Body of pancreas (tissue), 4 donors: ENCODE measurements around the gene TIMP2. TPM values are rescaled to one million over a fixed set of nuclear protein-coding genes. Genes with fewer than 3 reads are reported as not detected.

ENCODE experiments used
- ATAC-seq: fragments of 150-250 bp; one replicate; pipeline ENCODE4 v1.9.1; 2016
- DNase-seq, 4 donors: peaks; one replicate each; pipeline ENCODE4 v3.0.0-alpha.2; 2019
- H3K27ac ChIP-seq, 4 donors: fragments of 200-600 bp; sonication (generic); 1 replicate in 3 of 4; 2 replicates in 1 of 4; pipeline versions ENCODE4 v1.5.1 to v1.6.1; 2016 to 2019; ENCODE audit warnings: mild to moderate bottlenecking in 1 of 4, mixed read lengths in 1 of 4, moderate library complexity in 1 of 4
- H3K27me3 ChIP-seq, 2 donors: fragments of 200-600 bp; sonication (generic); one replicate each; pipeline ENCODE4 v1.6.0; 2016; ENCODE audit warnings: mild to moderate bottlenecking in 1 of 2
- H3K36me3 ChIP-seq, 2 donors: fragments of 200-600 bp; sonication (generic); replicated peaks in 1 of 2; 2 replicates each; pipeline ENCODE4 v1.5.1; 2016; ENCODE audit warnings: low read depth in 2 of 2; ENCODE audit not compliant: insufficient read depth in 1 of 2
- H3K4me1 ChIP-seq: fragments of 200-600 bp; sonication (generic); one replicate; pipeline ENCODE4 v1.6.0; 2016
- H3K4me3 ChIP-seq, 2 donors: fragments of 200-600 bp; sonication (generic); 1 replicate in 1 of 2; 2 replicates in 1 of 2; pipeline ENCODE4 v1.5.1; 2016 to 2019
- H3K9me3 ChIP-seq, 3 donors: fragments of 200-600 bp; sonication (generic); 1 replicate in 2 of 3; 2 replicates in 1 of 3; pipeline ENCODE4 v1.5.1; 2016
- POLR2A ChIP-seq, 3 donors: fragments of 450-650 bp; IDR thresholded peaks; one replicate each; pipeline ENCODE4 v1.6.1; 2016; ENCODE audit warnings: antibody characterized with exemption in 3 of 3, mild to moderate bottlenecking in 2 of 3
- whole genome bisulfite sequencing, 2 donors: methylation state at CpG; one replicate each; pipeline ENCODE4 v1.1.5; 2017; 5-methylcytosine and 5-hydroxymethylcytosine counted together
- intact Hi-C: fragments of 100-400 bp; cut with DNase I; formaldehyde crosslinking; loops from one replicate; pipeline ENCODE4 v1.15.1; 2023
- total RNA-seq, 2 donors: library from RNA; depleted of rRNA; stranded (reverse); fragments of >200 nt; gene quantifications; one replicate each; pipeline ENCODE4 v1.1.0, GENCODE V29; 2016
- TF ChIP-seq, protein P1 (sequence below), 7 experiments: fragments of 450-650 bp in 4 of 7; fragments of 200-600 bp in 3 of 7; sonication (generic) in 3 of 7; IDR thresholded peaks; one replicate each; pipeline ENCODE4 v1.5.1; 2016 to 2019; ENCODE audit warnings: antibody characterized with exemption in 7 of 7

Gene TIMP2
- total RNA-seq, 2 donors from 2014 or later: 50.1 to 53.7 TPM

DNA sequence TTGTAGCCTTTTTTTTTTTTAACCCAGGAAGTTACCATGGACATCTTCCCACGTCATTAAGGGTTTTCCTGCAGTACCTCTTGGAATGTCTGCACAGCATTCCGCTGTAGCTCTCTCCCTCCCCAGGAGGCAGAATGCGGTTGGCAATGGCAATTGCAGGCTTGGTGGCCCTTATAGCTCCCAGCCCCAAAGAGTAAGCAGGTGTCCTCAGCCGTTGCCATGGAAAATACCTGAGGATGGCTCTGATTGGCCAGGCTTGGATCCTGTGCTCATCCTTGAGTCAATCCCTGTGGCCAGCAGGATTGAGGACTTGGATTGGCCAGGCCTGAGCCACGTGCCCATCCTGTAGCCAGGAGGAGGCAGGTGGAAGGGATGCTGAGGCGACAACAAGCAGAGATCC, 15.5 kb upstream of the TIMP2 start:
- intact Hi-C loops: no loop called here
- Histone ChIP-seq H3K36me3 (no peaks in the 10 kb centered on the region), H3K4me3 (no peak overlapping the region), H3K27ac (no peak overlapping the region), H3K4me1 (no peaks in the 10 kb centered on the region), H3K9me3 (no peaks in the 10 kb centered on the region), H3K27me3 (no peaks in the 10 kb centered on the region)
- no peak for DNase-seq
- 70 to 87% methylated on average over 4 to 6 of the region's 6 CpGs for WGBS, 2 donors
- TF ChIP-seq, protein P1, sequence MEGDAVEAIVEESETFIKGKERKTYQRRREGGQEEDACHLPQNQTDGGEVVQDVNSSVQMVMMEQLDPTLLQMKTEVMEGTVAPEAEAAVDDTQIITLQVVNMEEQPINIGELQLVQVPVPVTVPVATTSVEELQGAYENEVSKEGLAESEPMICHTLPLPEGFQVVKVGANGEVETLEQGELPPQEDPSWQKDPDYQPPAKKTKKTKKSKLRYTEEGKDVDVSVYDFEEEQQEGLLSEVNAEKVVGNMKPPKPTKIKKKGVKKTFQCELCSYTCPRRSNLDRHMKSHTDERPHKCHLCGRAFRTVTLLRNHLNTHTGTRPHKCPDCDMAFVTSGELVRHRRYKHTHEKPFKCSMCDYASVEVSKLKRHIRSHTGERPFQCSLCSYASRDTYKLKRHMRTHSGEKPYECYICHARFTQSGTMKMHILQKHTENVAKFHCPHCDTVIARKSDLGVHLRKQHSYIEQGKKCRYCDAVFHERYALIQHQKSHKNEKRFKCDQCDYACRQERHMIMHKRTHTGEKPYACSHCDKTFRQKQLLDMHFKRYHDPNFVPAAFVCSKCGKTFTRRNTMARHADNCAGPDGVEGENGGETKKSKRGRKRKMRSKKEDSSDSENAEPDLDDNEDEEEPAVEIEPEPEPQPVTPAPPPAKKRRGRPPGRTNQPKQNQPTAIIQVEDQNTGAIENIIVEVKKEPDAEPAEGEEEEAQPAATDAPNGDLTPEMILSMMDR (IDR thresholded peaks at IDR 0.05): no peak
- no peak for TF ChIP-seq POLR2A (IDR thresholded peaks at IDR 0.05)
- ATAC-seq: no peak

DNA sequence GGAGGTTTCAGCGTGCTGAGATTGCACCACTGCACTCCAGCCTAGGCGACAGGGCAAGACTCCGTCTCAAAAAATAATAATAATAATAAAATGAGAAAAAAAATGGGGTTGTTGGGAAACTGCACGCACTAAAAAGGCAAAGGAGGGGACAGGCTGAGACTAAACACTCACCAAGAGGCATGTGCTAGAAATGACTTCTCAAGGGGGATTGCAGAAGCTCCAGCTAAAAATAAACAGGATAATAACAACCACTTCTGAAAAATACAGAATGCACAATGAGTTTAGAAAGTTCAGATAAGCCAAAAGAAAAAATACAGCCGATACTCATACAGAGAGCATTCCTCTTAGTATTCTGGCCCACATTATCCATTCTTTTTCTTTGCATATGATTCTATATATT, 15.1 kb upstream of the TIMP2 start:
- ATAC-seq (no peak), DNase-seq (no peak)
- WGBS, 2 donors: 86 to 92% methylated on average over 5 of the region's 5 CpGs
- Histone ChIP-seq H3K27ac (no peak overlapping the region), H3K9me3 (no peaks in the 10 kb centered on the region), H3K36me3 (no peaks in the 10 kb centered on the region), H3K4me1 (no peaks in the 10 kb centered on the region), H3K4me3 (no peak overlapping the region), H3K27me3 (no peaks in the 10 kb centered on the region)
- intact Hi-C loops: no loop called here
- TF ChIP-seq, protein P1 (IDR thresholded peaks at IDR 0.05): no peak
- TF ChIP-seq POLR2A (IDR thresholded peaks at IDR 0.05): no peak

DNA sequence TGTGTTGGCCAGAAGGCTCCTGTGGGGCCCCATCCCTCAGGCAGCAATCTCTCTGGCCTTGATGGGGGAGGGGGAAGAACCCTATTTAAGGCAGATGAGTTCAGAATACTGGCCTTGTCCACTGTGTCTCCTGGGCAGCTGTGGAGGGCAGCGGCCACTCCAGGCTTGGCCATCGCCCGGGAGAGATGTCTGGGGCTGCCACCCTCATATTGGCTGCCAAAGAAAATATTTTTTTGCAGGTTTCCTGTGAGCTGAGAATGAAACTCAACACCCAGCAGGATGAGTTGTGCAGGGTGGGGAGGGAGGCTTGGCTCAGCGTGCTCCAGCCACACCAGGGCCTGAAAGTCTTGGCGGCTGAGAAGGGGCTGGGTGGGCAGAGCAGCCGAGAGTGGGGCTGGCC, 14.4 kb upstream of the TIMP2 start:
- Histone ChIP-seq H3K36me3 (no peaks in the 10 kb centered on the region), H3K27ac (no peak overlapping the region), H3K27me3 (no peaks in the 10 kb centered on the region), H3K4me3 (no peak overlapping the region), H3K4me1 (peaks cover 6% of the 10 kb centered on the region), H3K9me3 (no peaks in the 10 kb centered on the region)
- 84 to 95% methylated on average over 6 of the region's 6 CpGs for WGBS, 2 donors
- intact Hi-C loops: no loop called here
- DNase-seq: no peak
- no peak for TF ChIP-seq POLR2A (IDR thresholded peaks at IDR 0.05)
- TF ChIP-seq, protein P1 (IDR thresholded peaks at IDR 0.05): no peak
- ATAC-seq: no peak

DNA sequence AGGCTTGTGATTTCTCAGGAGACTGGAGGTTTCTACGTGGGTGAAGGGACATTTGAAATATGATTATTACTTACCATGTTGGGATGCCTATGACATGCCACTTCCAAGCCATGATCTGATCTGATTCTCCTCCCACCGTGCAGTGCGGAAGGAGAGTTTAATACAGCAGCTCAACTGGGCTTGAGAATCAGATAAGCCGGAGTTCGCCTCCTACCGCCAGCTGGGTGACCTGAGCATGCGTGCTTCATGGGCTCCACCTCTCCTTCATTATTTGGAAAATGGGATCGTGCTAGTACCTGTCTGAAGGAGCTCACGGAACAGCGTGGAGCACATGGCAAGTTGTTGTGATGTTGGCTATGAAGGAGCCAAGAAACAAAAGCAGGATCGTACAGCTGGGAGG, 12.4 kb upstream of the TIMP2 start:
- TF ChIP-seq, protein P1 (IDR thresholded peaks at IDR 0.05): no peak
- TF ChIP-seq POLR2A (IDR thresholded peaks at IDR 0.05): no peak
- peaks cover 23% of the 10 kb centered on the region for H3K4me1 ChIP-seq
- H3K36me3 ChIP-seq: no peaks in the 10 kb centered on the region
- no peak for DNase-seq
- intact Hi-C loops: no loop called here
- no peak overlapping the region for H3K4me3 ChIP-seq
- H3K9me3 ChIP-seq: no peaks in the 10 kb centered on the region
- WGBS, 2 donors: 81 to 88% methylated on average over 8 to 11 of the region's 11 CpGs
- no peak for ATAC-seq
- H3K27ac ChIP-seq: no peak overlapping the region
- H3K27me3 ChIP-seq: no peaks in the 10 kb centered on the region
